GM13976 (cell line): ENCODE data around the gene TOMM22.

Experiments used
- DNase-seq: peaks from one replicate; pipeline ENCODE4 v3.0.0; 2012; ENCODE audit warnings: low spot score
- CTCF ChIP-seq: IDR thresholded peaks from 2 replicates; pipeline ENCODE4 v1.5.1; 2012; ENCODE audit warnings: borderline replicate concordance, mild to moderate bottlenecking; ENCODE audit not compliant: insufficient read depth; ENCODE audit errors: extremely low read depth, missing control alignments, control extremely low read depth
- in situ Hi-C: fragments of 300-500 bp; cut with MboI; formaldehyde crosslinking; loops from one replicate; pipeline ENCODE4 v1.12.0; 2022; ENCODE audit warnings: low sequenced_read_pairs, mixed read lengths, inconsistent platforms; ENCODE audit not compliant: unreplicated experiment

TOMM22 gene

DNA sequence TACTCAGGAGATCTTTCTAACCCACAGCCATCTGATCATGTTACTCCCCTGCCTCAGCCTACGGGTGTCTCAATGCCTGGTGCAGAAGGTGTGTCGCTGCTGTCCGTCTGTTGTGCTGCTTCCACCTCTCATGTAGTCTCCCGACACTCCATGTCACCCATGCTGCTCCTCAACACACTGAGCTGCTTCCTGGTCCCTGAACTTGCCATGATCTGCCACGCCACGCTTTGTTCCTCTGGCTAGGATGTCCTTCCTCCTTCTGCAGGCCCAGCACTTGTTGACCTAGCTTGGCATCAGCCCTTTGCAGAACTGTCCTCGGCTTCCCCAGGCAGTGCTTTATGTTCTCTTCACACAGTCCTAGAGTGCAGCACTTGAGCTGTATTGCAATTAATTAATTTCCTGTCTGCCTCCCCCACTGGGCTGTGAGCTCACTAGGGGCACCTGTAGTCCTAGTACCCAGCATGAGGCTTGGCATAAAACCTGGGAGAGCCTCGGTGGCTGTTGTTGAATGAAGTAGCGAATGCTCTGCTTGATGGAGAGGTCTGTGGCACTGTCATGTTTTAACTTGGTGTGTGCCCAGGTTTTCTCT is 33.5 kb downstream of the TOMM22 start:
- in situ Hi-C loops: no loop called here
- no peak for DNase-seq
- TF ChIP-seq CTCF: no peak

- in situ Hi-C loops: no loop called here
- no peak for TF ChIP-seq CTCF
- no peak for DNase-seq
Measured at GRCh38 chr22:38715852-38716251, 34.1 kb downstream of the TOMM22 start.

DNA sequence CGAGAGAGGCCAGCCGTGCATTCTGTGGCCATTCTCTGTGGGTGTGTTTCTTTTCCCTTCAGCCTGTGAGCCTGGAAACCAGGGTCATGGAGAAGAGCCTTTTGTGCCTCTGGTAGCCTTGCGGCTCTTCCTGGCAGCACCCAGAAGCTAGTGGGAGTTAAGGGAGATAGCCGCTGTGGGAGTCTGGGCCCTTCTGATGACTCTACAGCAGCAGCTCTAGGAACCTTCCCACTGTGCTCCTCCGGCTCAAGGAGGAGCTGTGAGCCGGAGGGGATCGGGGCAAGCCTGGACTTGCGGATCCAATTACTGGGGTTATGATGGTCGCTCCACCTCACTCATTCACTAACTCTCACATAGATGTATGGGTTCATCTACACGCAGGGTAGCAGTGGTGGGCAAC is 34.5 kb downstream of the TOMM22 start:
- in situ Hi-C loops: no loop called here
- DNase-seq: no peak
- no peak for TF ChIP-seq CTCF

GRCh38 chr22:38716826-38717225 is 35.1 kb downstream of the TOMM22 start:
- in situ Hi-C loops: no loop called here
- TF ChIP-seq CTCF: no peak
- DNase-seq: no peak

DNA sequence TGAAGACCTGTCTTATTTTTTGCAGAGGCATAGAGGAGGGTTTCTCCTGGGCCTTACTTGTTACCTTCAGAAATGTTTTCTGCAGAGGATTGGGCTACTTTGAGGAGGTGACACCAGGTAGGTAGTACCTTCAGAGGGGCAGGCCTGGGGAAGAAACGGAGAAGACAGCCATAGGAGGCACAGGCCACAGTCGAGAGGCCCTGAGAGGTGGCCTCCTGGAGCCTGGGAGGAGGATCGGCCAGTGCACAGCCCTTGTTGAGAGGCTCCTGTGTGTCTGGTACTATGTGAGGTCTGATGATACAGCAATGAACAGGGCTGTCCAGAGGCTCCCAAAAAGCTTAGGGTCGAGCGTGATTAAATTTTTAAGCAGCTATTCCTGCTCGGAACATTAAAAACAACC is 35.5 kb downstream of the TOMM22 start:
- in situ Hi-C loops: no loop called here
- no peak for DNase-seq
- TF ChIP-seq CTCF: no peak

- no peak for DNase-seq
- in situ Hi-C loops: no loop called here
- TF ChIP-seq CTCF: no peak
Measured at GRCh38 chr22:38718414-38718813, 36.7 kb downstream of the TOMM22 start.

GRCh38 chr22:38719196-38719595 is 37.4 kb downstream of the TOMM22 start:
- TF ChIP-seq CTCF: no peak

More at GRCh38 chr22:38719196-38719595, 37.4 kb downstream of the TOMM22 start:
- no peak for DNase-seq
- in situ Hi-C loops: no loop called here
